Esophagus squamous epithelium (tissue), 4 donors: ENCODE data around the gene UMOD.

ENCODE experiments used
- CTCF ChIP-seq, 6 experiments: fragments of 450-650 bp in 4 of 6; fragments of 200-600 bp in 2 of 6; sonication (generic) in 2 of 6; IDR thresholded peaks; one replicate each; pipeline ENCODE4 v1.5.1; 2016 to 2019; ENCODE audit warnings: antibody characterized with exemption in 6 of 6, mild to moderate bottlenecking in 4 of 6, moderate library complexity in 4 of 6
- POLR2A ChIP-seq, 4 donors: fragments of 450-650 bp; IDR thresholded peaks; one replicate each; pipeline ENCODE4 v1.6.1; 2017; ENCODE audit warnings: antibody characterized with exemption in 4 of 4, mild to moderate bottlenecking in 4 of 4, moderate library complexity in 3 of 4

- TF ChIP-seq CTCF (IDR thresholded peaks at IDR 0.05), result no peak
- no peak for TF ChIP-seq POLR2A (IDR thresholded peaks at IDR 0.05)
Observed at GRCh38 chr16:20301840-20302239, 50.7 kb downstream of the UMOD start.
